Ovary (tissue), 3 donors: ENCODE data around the gene MTIF2.

Experiments used
- EP300 ChIP-seq: sonication (generic); formaldehyde crosslinking; IDR thresholded peaks from one replicate; pipeline ENCODE4 v1.6.1; 2017; ENCODE audit warnings: antibody characterized with exemption
- POLR2A ChIP-seq: fragments of 450-650 bp; IDR thresholded peaks from one replicate; pipeline ENCODE4 v1.6.1; 2017; ENCODE audit warnings: antibody characterized with exemption, mild to moderate bottlenecking, moderate library complexity
- TF ChIP-seq, protein P1 (sequence below), 3 donors: fragments of 450-650 bp in 2 of 3; fragments of 200-600 bp in 1 of 3; IDR thresholded peaks; one replicate each; pipeline versions ENCODE4 v1.5.1 to v1.8.0; 2016 to 2022; ENCODE audit warnings: antibody characterized with exemption in 3 of 3, mild to moderate bottlenecking in 1 of 3
- donor health status: DM: no; HTN: no; CAD: no.

DNA sequence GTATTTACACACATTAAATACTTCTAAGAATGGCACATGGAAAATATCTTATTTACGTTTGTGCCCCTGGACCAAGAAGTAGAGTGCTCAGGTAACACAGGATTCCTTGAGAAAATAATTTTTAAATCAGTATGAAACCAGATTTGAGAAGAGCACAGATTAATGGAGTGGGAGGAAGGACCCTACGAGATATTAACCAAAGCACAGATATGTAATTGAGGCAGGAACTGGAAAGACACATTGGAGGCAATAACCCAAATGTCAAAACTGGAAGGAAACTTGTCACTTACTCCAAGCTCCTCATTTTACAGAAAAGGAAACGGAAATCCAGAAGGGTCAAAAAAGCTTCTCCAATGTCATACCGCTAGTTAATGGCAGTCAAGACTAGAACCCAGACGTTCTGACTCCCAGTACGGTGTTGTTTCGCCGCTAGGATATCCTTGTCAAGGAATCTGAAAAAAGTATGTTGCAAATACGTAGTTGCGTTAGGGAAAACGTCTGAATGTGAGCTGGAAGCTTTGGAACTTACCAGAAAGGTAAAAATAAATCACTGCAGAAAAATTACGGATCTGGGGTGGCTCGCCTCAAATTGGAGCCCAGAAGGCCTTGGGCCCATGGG, 634 bp downstream of the MTIF2 start:
- TF ChIP-seq, protein P1, sequence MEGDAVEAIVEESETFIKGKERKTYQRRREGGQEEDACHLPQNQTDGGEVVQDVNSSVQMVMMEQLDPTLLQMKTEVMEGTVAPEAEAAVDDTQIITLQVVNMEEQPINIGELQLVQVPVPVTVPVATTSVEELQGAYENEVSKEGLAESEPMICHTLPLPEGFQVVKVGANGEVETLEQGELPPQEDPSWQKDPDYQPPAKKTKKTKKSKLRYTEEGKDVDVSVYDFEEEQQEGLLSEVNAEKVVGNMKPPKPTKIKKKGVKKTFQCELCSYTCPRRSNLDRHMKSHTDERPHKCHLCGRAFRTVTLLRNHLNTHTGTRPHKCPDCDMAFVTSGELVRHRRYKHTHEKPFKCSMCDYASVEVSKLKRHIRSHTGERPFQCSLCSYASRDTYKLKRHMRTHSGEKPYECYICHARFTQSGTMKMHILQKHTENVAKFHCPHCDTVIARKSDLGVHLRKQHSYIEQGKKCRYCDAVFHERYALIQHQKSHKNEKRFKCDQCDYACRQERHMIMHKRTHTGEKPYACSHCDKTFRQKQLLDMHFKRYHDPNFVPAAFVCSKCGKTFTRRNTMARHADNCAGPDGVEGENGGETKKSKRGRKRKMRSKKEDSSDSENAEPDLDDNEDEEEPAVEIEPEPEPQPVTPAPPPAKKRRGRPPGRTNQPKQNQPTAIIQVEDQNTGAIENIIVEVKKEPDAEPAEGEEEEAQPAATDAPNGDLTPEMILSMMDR (IDR thresholded peaks at IDR 0.05), result no peak
- TF ChIP-seq EP300 (no peak), POLR2A (no peak)
